ENCODE results near the gene COL25A1.
"Not testable (repeated sequence)": the region's sequence is repeated elsewhere in the genome, so short reads cannot be mapped to it uniquely, and the experiment has no call there.

COL25A1 gene

DNA sequence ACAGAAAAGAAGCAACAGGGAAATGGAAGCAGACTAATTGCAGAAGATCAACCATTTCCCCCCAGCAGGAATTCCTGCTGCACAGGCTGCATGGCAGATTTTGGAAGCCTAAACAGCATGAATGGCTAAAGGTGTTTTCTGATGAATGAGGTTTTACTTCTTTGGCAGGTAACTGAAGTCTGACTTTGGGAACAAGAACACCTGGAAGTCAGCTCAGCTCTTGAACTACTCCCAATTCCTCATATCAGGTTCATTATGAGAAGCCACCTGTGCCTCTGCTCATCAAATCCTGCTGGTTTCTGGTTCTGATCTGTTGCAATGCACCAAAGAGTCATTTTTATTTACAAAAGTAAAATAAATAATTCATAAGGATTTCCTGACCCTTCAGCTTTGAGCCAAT lies 139.0 kb downstream of the COL25A1 start:
- no peak for DNase-seq

DNA sequence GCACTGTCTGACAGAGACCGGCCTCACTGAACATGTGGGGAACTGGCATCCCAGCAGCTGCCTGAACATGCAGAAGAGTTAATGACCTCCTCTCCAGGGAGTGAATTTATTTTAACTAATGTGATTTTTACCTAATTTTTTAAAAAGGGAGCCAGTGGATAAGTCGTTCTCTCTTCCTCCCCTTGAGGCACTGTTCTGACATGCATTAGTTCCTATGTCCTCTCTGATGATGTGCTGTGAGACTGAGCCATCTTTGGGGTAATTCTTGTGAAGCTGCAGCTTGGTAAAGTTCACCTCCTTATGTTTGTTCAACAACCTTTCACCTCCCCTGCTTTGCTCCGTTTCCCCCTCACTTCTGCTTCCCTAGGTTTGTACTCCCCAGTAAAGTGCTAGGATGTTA lies 139.7 kb downstream of the COL25A1 start:
- DNase-seq, result no peak

DNA sequence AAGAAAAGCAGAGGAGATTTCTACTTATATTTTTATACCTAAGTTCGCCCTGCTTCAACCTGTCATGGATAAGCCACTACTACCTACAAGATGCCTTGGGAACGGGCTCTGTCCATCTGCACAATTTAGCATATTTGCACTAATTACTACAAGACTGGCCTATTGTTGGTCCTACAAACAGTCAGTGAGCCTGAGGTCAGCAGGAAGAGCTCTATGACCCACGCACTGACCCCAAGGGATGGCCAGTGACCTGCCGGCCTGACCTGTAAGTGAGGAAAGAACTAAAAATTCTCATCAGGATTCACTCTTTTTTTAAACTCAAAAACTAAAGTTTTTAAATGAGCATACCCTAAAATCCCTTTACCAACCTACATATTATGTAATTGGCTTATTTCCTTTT lies 142.0 kb downstream of the COL25A1 start:
- no peak for DNase-seq

DNA sequence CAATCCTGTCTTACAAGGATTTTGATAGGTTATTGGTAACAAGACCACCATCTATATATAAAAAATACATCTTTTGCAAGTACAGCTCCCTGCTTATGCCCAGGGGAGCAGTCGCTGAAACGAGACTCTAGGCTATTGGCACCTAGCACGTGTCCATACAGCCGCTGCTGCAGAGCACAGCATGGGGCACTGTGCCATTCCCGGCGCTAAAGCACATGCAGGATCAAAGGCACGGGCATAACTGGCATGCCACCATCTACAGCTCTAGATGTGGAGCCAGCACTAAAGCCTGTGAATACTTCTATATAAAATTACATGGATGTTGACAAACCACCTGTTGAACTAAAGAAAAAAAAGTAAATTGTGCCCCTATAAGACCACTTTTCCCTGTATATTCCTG lies 144.8 kb downstream of the COL25A1 start:
- DNase-seq, result no peak

DNA sequence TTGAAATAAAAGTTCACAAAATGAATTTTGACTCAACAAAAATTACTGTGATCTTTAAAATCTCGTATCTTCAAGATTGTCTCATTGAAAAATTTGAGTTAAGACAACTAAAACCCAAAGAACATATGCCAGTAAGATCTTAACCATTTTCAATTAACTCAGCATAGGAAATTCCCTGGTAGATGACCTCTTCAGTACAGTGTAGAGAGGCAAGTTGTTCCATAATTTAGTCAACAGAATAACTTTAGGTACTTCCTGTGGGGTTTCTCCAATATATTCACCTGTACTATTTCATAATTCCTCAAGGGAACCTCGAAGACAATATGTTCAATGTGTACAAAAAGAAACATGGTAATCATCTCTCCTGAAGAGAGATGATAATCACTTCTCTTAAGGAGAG lies 145.3 kb downstream of the COL25A1 start:
- DNase-seq, result no peak

DNA sequence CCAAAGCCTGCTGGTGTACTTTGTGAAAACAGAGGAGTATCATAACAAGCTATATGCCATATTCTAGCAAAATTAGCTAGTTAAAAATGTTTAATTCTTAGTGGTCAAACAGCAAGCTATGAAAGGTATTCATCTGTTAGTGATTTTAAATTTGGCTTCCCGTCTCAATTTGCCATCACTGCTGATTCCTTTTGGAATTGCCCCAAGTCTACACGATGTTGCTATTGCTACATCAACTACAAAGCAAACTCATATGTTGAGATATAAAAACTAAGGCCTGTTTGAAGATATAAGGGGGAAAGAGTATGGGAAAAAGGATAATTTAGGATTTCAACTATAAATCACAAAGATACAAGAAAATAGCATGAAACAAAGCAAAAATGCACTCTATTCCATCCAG lies 146.1 kb downstream of the COL25A1 start:
- no peak for DNase-seq

DNA sequence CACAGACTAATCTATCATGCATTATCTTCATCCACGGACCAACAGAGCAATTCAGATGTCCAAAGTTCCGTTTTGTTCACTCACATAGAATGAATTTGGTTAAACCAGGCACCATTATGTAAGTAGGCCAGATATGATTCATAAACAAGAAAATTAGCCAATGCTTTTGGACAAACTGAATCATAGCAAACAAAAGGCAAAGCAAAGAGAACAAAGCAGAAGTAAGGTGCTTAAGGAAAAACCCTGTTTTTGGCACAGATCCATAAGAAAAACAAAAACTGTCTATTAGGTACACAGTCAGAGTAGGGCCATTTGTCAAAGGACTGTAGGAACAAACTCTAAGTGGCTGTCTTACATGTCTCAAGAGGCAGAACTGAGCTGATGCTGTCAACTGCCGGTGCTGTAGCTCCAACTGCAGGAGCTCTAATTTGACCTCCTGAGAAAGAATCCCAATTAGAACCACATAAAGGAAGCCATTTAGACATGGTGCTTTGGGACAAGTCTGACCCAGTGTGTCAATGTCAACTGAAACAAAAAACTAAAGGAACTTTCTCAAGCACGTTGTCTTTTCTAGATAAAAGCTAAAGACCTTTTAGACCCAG lies 146.7 kb downstream of the COL25A1 start:
- no peak for DNase-seq

DNA sequence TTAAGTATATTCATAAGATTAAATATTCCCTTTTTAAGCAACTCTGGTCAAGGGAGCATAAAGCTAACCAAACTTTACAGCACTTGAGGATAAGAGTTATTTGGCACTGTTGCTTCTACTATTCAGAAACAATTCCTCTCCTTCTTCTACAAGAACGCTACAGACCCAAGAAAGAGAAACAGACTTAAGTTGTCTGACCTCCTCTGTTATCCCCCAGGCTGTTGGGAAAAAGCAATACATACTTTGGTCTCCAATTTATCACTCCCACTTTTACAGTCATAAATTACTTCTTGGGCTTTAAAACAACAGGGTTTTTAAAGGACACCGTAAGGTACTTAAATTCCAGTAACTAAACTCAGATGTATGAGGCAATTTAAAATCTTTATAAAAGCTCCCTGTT lies 147.4 kb downstream of the COL25A1 start:
- no peak for DNase-seq

DNA sequence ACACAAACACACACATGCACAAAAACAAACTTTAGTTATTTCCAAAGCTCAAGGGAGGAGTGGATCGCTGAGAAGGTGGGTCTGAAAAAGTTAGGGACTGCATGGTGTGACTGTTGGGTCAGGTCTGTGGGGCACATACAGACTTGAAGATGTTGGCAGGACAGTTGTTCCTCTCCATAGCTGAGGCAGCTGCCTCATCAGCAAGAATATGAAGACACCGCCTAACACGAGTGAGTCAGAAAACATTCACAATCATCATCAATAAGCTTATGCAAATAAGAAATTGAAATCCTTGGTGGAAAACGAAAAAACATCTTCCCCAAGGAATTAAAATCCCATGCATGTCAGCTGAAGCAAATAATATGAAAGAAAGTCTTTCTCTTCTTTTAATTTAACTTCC lies 148.0 kb downstream of the COL25A1 start:
- no peak for DNase-seq

DNA sequence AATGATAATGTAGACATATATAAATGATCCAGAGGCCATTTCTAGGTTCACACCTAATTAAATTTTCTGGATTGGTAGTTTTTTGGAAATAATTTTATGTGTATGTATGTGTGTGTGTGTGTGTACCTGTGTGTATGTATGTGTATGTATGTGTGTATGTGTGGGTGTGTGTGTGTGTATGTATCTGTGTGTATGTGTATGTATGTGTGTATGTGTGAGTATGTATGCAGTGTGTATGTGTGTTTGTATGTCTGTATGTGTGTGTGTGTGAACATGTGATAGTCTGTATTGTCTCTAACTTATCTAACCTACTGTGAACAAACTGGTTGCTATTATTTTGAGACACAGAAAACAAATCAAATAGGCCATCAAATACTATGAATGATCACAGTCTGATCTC lies 152.6 kb downstream of the COL25A1 start:
- DNase-seq, result no peak

GRCh38 chr4:109148577-109149075 lies 153.8 kb downstream of the COL25A1 start:
- DNase-seq, result no peak

- DNase-seq, result no peak
Measured at GRCh38 chr4:109147135-109147534, 155.3 kb downstream of the COL25A1 start.

DNA sequence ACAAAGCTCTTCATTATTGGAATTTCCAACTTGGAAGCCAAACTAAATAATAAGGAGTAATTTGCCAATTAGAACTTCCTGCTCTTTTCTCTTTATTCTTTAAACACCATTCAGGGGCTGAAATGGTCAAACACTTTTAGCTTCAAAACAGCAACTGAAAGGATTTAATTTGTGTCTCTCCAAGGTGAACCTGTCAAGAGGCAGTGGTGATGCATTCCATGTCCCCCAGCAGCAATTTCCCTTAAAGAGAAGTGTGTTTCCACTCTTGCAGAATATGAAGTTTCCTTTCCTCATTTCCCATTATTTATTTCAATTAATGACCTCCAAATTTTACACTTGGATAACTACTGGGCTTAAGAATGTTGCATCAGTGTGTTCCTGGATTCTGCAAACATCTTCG lies 156.0 kb downstream of the COL25A1 start:
- DNase-seq, result no peak

DNA sequence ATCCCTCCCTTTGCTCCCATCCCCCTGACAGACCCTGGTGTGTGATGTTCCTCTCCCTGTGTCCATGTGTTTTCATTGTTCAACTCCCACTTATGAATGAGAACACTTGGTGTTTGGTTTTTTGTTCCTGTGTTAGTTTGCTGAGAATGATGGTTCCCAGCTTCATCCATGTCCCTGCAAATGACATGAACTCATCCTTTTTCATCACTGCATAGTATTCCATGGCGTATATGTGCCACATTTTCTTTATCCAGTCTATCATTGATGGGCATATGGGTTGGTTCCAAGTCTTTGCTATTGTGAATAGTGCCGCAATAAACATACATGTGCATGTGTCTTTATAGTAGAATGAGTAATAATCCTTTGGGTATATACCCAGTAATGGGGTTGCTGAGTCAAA lies 164.3 kb downstream of the COL25A1 start:
- DNase-seq, result not testable (repeated sequence)

- no peak for DNase-seq
Measured at GRCh38 chr4:109134921-109135320, 167.5 kb downstream of the COL25A1 start.

DNA sequence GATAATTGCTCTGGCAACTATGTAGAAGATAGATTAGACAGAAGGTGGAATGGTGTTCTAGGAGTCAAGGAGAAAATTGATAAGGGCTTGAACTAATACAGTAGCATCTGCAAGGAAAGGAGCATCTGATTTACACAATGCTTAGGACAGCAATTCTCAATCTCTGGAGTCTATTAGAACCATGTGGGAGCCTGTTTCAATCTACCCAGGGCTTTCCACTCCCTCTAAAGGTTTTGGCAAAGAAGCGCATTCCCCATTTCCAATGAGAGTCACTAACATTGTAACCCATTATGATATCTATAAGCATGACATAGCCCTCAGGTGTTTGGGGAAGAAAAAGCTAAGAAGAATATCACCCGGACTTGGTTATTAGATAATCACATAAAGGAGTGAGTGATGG lies 168.2 kb downstream of the COL25A1 start:
- DNase-seq, result no peak

GRCh38 chr4:109131559-109131958 lies 170.9 kb downstream of the COL25A1 start:
- no peak for DNase-seq

- DNase-seq, result no peak
Measured at GRCh38 chr4:109128589-109128988, 173.9 kb downstream of the COL25A1 start.

- DNase-seq, result no peak
Measured at GRCh38 chr4:109127866-109128265, 174.6 kb downstream of the COL25A1 start.

DNA sequence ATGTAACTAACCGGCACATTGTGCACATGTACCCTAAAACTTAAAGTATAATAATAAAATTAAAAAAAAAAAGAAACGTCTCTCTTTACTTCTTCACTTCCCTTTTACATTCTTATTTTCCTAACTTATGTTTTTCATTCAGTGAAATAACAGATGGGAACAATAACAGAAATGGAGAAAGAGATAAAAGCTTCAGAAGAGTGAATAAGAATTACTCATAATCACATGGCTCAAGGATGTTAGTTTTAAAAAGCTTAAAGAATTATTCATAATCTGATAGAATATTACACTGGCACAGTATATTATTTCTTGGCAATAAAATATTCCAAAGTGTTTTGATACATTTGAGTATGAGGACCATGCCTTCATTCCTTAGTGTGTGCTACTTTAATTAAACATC lies 175.6 kb downstream of the COL25A1 start:
- no peak for DNase-seq

GRCh38 chr4:109125084-109125483 lies 177.4 kb downstream of the COL25A1 start:
- no peak for DNase-seq

GRCh38 chr4:109123951-109124350 lies 178.5 kb downstream of the COL25A1 start:
- no peak for DNase-seq

DNA sequence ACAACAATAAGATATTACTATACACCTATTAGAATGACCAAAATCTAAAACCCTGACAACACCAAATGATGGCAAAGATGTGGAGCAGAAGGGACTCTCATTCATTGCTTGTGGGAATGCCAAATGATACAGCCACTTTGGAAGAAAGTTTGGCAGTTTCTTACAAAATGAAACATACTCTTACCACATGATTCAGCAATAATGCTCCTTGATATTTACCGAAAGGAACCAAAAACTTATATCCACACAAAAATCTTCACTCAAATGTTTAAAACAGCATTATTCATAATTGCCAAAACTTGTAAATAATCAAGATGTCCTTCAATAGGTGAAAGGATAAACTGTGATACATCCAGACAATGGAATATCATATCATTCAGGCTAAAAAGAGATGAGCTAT lies 180.9 kb downstream of the COL25A1 start:
- DNase-seq, result no peak

DNA sequence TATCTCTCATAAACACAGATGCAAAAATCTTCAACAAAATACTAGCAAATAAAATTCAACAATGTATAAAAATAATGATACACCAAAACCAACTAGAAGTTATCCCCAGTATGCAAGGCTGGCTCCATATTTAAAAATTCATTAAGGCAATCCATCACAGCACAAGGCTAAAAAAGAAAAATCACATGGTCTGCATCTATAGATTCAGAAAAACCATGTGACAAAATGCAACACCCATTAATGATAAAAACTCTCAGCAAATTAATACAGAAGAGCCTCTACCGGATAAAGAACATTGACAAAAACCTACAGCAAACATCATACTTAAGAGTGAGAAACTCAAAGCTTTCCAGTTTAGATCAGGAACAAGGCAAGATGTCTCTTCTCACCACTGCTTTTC lies 182.6 kb downstream of the COL25A1 start:
- no peak for DNase-seq

DNA sequence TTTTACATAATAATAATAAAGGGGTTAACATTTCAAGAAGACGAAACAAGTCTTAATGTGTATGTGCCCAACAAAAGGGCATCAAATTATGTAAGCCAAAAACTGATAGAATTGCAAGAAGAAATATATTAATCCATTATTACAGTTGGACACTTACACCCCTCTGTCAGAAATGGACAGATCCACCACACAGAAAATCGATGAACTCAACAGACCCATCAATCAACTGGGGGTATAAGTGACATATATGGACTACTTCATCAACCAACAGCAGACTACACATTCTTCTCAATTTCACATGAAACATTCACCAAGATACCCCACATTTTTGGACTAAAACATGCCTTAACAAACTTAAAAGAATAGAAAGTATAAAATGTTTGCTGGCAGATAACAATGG lies 183.8 kb downstream of the COL25A1 start:
- no peak for DNase-seq

DNA sequence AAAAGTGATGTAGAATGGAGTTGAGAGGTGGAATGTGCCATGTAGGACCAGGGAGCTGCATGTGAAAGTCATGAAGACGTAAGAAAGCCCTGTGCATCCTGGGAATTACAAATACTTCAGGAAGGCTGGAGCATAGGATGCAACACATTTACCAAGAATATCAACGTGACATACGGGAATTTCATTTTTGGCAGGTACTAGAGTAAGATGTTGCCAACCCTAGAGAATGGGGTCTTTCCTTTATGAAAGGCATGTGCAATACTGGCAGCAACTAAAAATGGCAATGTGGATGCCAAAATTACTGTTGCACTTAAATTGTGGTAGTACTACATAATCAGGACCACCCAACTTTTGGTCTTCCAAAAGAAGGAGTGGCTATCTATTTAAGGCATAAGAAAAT lies 188.0 kb downstream of the COL25A1 start:
- no peak for DNase-seq
